Esophagus muscularis mucosa (tissue), 4 donors: ENCODE results near the gene INPP5B. TPM values are rescaled to one million over a fixed set of nuclear protein-coding genes. Genes with fewer than 3 reads are reported as not detected.

Experiments
- DNase-seq: peaks from one replicate; pipeline ENCODE4 v3.0.0-alpha.2; 2017; ENCODE audit errors: extremely low spot score
- H3K27ac ChIP-seq, 4 donors: fragments of 200-600 bp; sonication (generic); replicated peaks in 1 of 4; 1 replicate in 3 of 4; 2 replicates in 1 of 4; pipeline ENCODE4 v1.5.1; 2016 to 2019; ENCODE audit warnings: mild to moderate bottlenecking in 1 of 4
- H3K27me3 ChIP-seq, 4 donors: fragments of 200-600 bp; sonication (generic); one replicate each; pipeline versions ENCODE4 v1.5.1 to v1.6.0; 2016 to 2019
- H3K36me3 ChIP-seq, 4 donors: fragments of 200-600 bp; sonication (generic); one replicate each; pipeline ENCODE4 v1.5.1; 2016 to 2019
- H3K4me1 ChIP-seq, 4 donors: fragments of 200-600 bp; sonication (generic); one replicate each; pipeline ENCODE4 v1.5.1; 2016 to 2019
- H3K4me3 ChIP-seq, 4 donors: fragments of 200-600 bp; sonication (generic); 1 replicate in 2 of 4; 2 replicates in 2 of 4; pipeline ENCODE4 v1.5.1; 2016 to 2019; ENCODE audit warnings: mild to moderate bottlenecking in 4 of 4, moderate library complexity in 1 of 4
- H3K9me3 ChIP-seq, 4 donors: fragments of 200-600 bp; sonication (generic); 1 replicate in 3 of 4; 2 replicates in 1 of 4; pipeline ENCODE4 v1.5.1; 2016 to 2019
- EP300 ChIP-seq: sonication (generic); formaldehyde crosslinking; IDR thresholded peaks from one replicate; pipeline ENCODE4 v1.6.1; 2017; ENCODE audit warnings: antibody characterized with exemption
- POLR2A ChIP-seq: fragments of 450-650 bp; IDR thresholded peaks from one replicate; pipeline ENCODE4 v1.6.1; 2017; ENCODE audit warnings: antibody characterized with exemption, moderate library complexity, mild to moderate bottlenecking, low read depth
- POLR2AphosphoS5 ChIP-seq, 2 donors: sonication (generic); formaldehyde crosslinking; IDR thresholded peaks; one replicate each; pipeline ENCODE4 v1.6.1; 2017; ENCODE audit warnings: antibody characterized with exemption in 2 of 2
- WGBS: methylation state at CpG from one replicate; pipeline ENCODE4 v1.1.5; 2018; 5-methylcytosine and 5-hydroxymethylcytosine counted together
- intact Hi-C: fragments of 100-400 bp; cut with DNase I; formaldehyde crosslinking; loops from one replicate; pipeline ENCODE4 v1.15.1; 2023
- total RNA-seq, 4 donors: library from RNA; depleted of rRNA; stranded (reverse); fragments of >200 nt; gene quantifications; one replicate each; pipeline versions ENCODE4 v1.1.0 to v1.2.1, GENCODE V29; 2016
- TF ChIP-seq, protein P1 (sequence below), 3 experiments: fragments of 200-600 bp in 2 of 3; fragments of 450-650 bp in 1 of 3; sonication (generic) in 2 of 3; IDR thresholded peaks; one replicate each; pipeline ENCODE4 v1.5.1; 2017 to 2019; ENCODE audit warnings: antibody characterized with exemption in 3 of 3, mild to moderate bottlenecking in 2 of 3, moderate library complexity in 1 of 3

INPP5B gene
- total RNA-seq, 4 donors from 2014 or later: 31.1 to 38.9 (median 36.8) TPM

DNA sequence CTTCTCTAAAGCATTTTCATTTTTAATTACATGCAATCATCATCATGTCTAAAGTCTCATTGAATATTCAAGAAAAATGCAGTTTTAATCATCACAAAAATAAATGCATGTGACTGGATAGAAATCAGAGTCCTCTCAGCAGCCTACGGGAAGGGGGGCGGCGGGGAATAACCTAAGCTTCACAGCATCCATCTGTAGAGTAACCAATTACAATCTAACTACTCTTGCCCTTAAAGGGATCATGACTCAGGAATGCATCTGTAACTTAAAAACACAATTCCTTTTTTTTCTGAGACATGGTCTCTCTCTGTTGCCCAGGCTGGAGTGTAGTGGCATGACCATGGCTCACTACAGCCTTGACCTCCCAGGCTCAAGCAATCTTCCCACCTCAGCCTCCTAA is 110.1 kb downstream of the INPP5B start:
- Histone ChIP-seq H3K36me3 (peaks cover 57 to 90% (median 89%) of the 10 kb centered on the region in 4 donors), H3K27me3 (no peaks in the 10 kb centered on the region), H3K9me3 (no peaks in the 10 kb centered on the region), H3K4me3 (no peak overlapping the region), H3K27ac (no peak overlapping the region), H3K4me1 (no peaks in the 10 kb centered on the region)
- no peak for DNase-seq
- WGBS: 76% methylated on average over 3 of the region's 3 CpGs
- intact Hi-C loops: no loop called here
- no peak for TF ChIP-seq EP300
- TF ChIP-seq, protein P1, sequence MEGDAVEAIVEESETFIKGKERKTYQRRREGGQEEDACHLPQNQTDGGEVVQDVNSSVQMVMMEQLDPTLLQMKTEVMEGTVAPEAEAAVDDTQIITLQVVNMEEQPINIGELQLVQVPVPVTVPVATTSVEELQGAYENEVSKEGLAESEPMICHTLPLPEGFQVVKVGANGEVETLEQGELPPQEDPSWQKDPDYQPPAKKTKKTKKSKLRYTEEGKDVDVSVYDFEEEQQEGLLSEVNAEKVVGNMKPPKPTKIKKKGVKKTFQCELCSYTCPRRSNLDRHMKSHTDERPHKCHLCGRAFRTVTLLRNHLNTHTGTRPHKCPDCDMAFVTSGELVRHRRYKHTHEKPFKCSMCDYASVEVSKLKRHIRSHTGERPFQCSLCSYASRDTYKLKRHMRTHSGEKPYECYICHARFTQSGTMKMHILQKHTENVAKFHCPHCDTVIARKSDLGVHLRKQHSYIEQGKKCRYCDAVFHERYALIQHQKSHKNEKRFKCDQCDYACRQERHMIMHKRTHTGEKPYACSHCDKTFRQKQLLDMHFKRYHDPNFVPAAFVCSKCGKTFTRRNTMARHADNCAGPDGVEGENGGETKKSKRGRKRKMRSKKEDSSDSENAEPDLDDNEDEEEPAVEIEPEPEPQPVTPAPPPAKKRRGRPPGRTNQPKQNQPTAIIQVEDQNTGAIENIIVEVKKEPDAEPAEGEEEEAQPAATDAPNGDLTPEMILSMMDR (IDR thresholded peaks at IDR 0.05): no peak
- no peak for TF ChIP-seq POLR2A
- TF ChIP-seq POLR2AphosphoS5 (IDR thresholded peaks at IDR 0.05): no peak

DNA sequence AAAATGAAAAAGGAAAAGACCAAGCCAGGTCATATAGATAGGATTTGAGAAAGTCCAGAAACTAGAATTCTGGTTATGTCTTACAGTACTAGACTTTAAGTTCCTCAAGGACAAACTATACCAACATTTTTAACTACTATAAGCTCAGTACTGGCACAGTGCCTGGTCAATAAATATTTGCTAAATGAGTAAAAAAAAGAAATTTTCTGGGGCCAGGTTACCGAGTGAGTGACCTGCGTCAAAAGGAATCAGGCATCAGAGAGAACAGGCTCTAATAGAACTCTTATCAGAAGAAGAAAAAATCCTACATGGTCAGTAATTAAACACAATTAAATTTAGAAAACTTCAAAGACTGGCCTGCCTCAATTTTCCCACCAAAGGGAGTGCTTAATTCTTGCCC is 115.0 kb downstream of the INPP5B start:
- Histone ChIP-seq H3K9me3 (no peaks in the 10 kb centered on the region), H3K4me1 (no peaks in the 10 kb centered on the region), H3K27ac (no peak overlapping the region), H3K27me3 (no peaks in the 10 kb centered on the region), H3K36me3 (peaks cover 54 to 93% (median 87%) of the 10 kb centered on the region in 4 donors), H3K4me3 (no peak overlapping the region)
- TF ChIP-seq, protein P1 (IDR thresholded peaks at IDR 0.05): no peak
- TF ChIP-seq POLR2AphosphoS5 (IDR thresholded peaks at IDR 0.05) (no peak), POLR2A (no peak), EP300 (no peak)
- intact Hi-C loops: no loop called here
- no peak for DNase-seq
- WGBS: 94% methylated on average over 2 of the region's 2 CpGs

DNA sequence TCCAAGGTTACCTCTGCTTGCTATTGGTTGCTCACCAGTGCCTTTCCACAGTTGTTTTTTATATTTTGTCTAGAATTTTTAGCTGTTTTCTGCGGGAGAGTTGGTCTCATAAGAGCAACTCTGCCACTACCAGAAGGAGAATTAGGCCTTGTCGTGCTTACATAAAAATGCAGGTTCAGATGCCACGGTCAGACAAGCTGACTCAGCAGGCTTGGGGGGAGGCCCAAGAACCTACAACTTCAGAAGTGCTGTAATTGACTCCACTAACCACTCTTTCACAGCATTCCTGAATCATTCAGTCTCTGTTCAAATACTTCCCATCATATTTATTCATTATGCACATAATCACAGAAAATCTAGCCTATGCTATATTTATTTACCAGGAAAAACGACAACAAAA is 115.7 kb downstream of the INPP5B start:
- H3K36me3 ChIP-seq: peaks cover 52 to 93% (median 87%) of the 10 kb centered on the region in 4 donors
- intact Hi-C loops: no loop called here
- no peaks in the 10 kb centered on the region for H3K27me3 ChIP-seq
- WGBS: 92% methylated on average over 4 of the region's 4 CpGs
- H3K4me1 ChIP-seq: no peaks in the 10 kb centered on the region
- H3K27ac ChIP-seq: no peak overlapping the region
- no peaks in the 10 kb centered on the region for H3K9me3 ChIP-seq
- TF ChIP-seq POLR2AphosphoS5 (IDR thresholded peaks at IDR 0.05) (no peak), POLR2A (no peak), EP300 (no peak)
- H3K4me3 ChIP-seq: no peak overlapping the region
- no peak for DNase-seq

DNA sequence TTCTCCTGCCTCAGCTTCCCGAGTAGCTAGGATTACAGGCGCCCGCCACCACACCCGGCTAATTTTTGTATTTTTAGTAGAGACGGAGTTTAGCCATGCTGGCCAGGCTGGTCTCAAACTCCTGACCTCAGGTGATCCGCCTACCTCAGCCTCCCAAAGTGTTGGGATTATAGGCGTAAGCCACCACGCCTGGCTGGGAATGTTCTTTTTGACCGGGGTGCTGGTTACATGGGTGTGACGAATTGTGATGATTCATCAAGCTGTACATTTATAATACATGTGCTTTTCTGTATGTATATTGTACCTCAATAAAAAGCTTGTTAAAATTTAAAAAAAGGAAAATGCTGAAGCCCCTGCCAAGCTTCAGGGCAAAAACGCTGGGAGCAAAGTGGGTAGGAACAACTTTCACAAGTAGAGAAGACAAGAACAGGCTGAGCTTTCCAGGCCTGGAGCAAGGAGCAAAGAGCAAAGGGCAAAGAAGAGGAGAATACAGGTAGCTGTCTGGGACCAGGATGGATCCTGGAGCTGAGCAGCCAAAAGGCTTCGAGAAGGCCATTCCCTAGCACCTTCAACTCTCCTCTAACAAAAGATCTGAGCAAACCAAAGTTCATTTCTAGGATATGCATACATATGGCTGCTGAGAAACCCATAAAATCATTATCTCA is 118.3 kb downstream of the INPP5B start:
- Histone ChIP-seq H3K36me3 (peaks cover 33 to 82% (median 68%) of the 10 kb centered on the region in 4 donors), H3K4me3 (no peak overlapping the region), H3K27me3 (no peaks in the 10 kb centered on the region), H3K9me3 (no peaks in the 10 kb centered on the region), H3K27ac (no peak overlapping the region), H3K4me1 (peaks cover 0 to 4% (median 0%) of the 10 kb centered on the region in 4 donors)
- WGBS: 94% methylated on average over 12 of the region's 12 CpGs
- intact Hi-C loops: no loop called here
- no peak for TF ChIP-seq EP300
- TF ChIP-seq POLR2AphosphoS5 (IDR thresholded peaks at IDR 0.05): no peak
- no peak for TF ChIP-seq POLR2A
- TF ChIP-seq, protein P1 (IDR thresholded peaks at IDR 0.05): no peak
- no peak for DNase-seq

DNA sequence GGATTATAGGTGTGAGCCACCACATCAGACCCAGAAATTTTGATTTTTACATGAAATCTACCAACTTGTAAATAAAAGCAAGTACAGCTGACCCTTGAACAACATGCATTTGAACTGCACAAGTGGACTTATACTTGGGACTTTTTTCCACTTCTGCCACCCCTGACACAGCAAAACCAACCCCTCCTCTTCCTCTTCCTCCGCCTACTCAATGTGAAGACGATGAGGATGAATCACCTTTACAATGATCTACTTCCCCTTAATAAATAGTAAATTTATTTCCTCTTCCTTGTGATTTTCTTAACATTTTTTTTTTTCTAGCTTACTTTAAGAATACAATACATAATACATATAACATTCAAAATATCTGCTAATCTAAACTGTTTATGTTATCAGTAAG is 121.3 kb downstream of the INPP5B start:
- DNase-seq: no peak
- no peak for TF ChIP-seq EP300
- no peak for TF ChIP-seq POLR2AphosphoS5 (IDR thresholded peaks at IDR 0.05)
- no peak for TF ChIP-seq POLR2A
- TF ChIP-seq, protein P1 (IDR thresholded peaks at IDR 0.05): no peak
- no peak overlapping the region for H3K27ac ChIP-seq
- intact Hi-C loops: no loop called here
- WGBS: 74% methylated on average over 2 of the region's 2 CpGs
- peaks cover 35 to 82% (median 69%) of the 10 kb centered on the region in 4 donors for H3K36me3 ChIP-seq
- H3K4me1 ChIP-seq: peaks cover 0 to 4% (median 0%) of the 10 kb centered on the region in 4 donors
- no peaks in the 10 kb centered on the region for H3K27me3 ChIP-seq
- no peak overlapping the region for H3K4me3 ChIP-seq
- H3K9me3 ChIP-seq: no peaks in the 10 kb centered on the region
